T-cell (primary cell): Measurements from ENCODE around the gene ADH5. TPM values are rescaled to one million over a fixed set of nuclear protein-coding genes. Genes with fewer than 3 reads are reported as not detected.
"Not testable (repeated sequence)": the region's sequence is repeated elsewhere in the genome, so short reads cannot be mapped to it uniquely, and the experiment has no call there.

ENCODE experiments used
- ATAC-seq, 4 experiments: fragments of 200-7000 bp in 3 of 4; fragments of 150-1000 bp in 1 of 4; cut with Tn5 transposase; replicated peaks in 1 of 4; 1 replicate in 3 of 4; 2 replicates in 1 of 4; pipeline ENCODE4 v1.10.0; 2021; ENCODE audit warnings: moderate library complexity in 3 of 4, mild to moderate bottlenecking in 2 of 4, moderate number of reproducible peaks in 1 of 4
- CTCF ChIA-PET, 2 donors: fragments of 300-600 bp; sonication (Branson Sonifier 250); formaldehyde crosslinking; loops; one replicate each; lab custom pipeline; 2022; ENCODE audit warnings: antibody characterized with exemption in 2 of 2; lab: Charles Lee
- POLR2A ChIA-PET, 2 donors: fragments of 300-600 bp; sonication (Branson Sonifier 250); formaldehyde crosslinking; loops; one replicate each; lab custom pipeline; 2022; ENCODE audit warnings: antibody characterized with exemption in 2 of 2; lab: Charles Lee
- DNase-seq, 35 experiments: peaks; one replicate each; pipeline versions ENCODE4 v3.0.0 to v3.0.0-alpha.2; 2013 to 2023
- H3K27ac ChIP-seq: one replicate; pipeline ENCODE4 v1.5.1; 2013; ENCODE audit warnings: low read length
- H3K27me3 ChIP-seq, 2 experiments: replicated peaks in 1 of 2; 1 replicate in 1 of 2; 2 replicates in 1 of 2; pipeline versions ENCODE4 v1.6.1 to v1.7.0; 2013; ENCODE audit warnings: low read length in 1 of 2, mixed read lengths in 1 of 2; ENCODE audit not compliant: control insufficient read depth in 2 of 2, insufficient read depth in 2 of 2; ENCODE audit errors: extremely low read depth in 1 of 2
- H3K36me3 ChIP-seq, 2 donors: 1 replicate in 1 of 2; 2 replicates in 1 of 2; pipeline versions ENCODE4 v1.6.1 to v1.7.0; 2013; ENCODE audit warnings: low read length in 1 of 2; ENCODE audit not compliant: control insufficient read depth in 2 of 2, insufficient read depth in 1 of 2; ENCODE audit errors: extremely low read depth in 1 of 2
- H3K4me1 ChIP-seq, 2 experiments: 1 replicate in 1 of 2; 2 replicates in 1 of 2; pipeline versions ENCODE4 v1.6.1 to v1.7.0; 2013; ENCODE audit warnings: low read length in 2 of 2, mixed read lengths in 1 of 2; ENCODE audit not compliant: insufficient read depth in 2 of 2, control insufficient read depth in 1 of 2; ENCODE audit errors: extremely low read depth in 1 of 2
- H3K4me3 ChIP-seq, 2 donors: 1 replicate in 1 of 2; 2 replicates in 1 of 2; pipeline versions ENCODE4 v1.5.1 to v1.7.0; 2013; ENCODE audit warnings: mild to moderate bottlenecking in 2 of 2, low read length in 1 of 2, moderate library complexity in 1 of 2; ENCODE audit not compliant: control insufficient read depth in 1 of 2; ENCODE audit errors: extremely low read depth in 1 of 2
- H3K9me3 ChIP-seq: 2 replicates; pipeline ENCODE4 v1.7.0; 2013
- H3K27ac Mint-ChIP-seq, 2 donors: one replicate each; pipeline ENCODE4 v1.8.0; 2020 to 2021; ENCODE audit warnings: mild to moderate bottlenecking in 2 of 2, mixed read lengths in 2 of 2
- H3K27me3 Mint-ChIP-seq, 2 donors: one replicate each; pipeline ENCODE4 v1.8.0; 2021 to 2022; ENCODE audit warnings: mixed read lengths in 2 of 2
- H3K36me3 Mint-ChIP-seq: one replicate; pipeline ENCODE4 v1.8.0; 2021; ENCODE audit warnings: mixed read lengths
- H3K4me1 Mint-ChIP-seq, 3 donors: one replicate each; pipeline ENCODE4 v1.8.0; 2020 to 2022; ENCODE audit warnings: mixed read lengths in 3 of 3, mild to moderate bottlenecking in 1 of 3
- H3K4me3 Mint-ChIP-seq, 3 donors: one replicate each; pipeline ENCODE4 v1.8.0; 2020 to 2022; ENCODE audit warnings: mild to moderate bottlenecking in 3 of 3, mixed read lengths in 3 of 3, moderate library complexity in 3 of 3
- H3K9me3 Mint-ChIP-seq, 3 donors: one replicate each; pipeline ENCODE4 v1.8.0; 2020 to 2022; ENCODE audit warnings: mixed read lengths in 3 of 3
- WGBS: methylation state at CpG from one replicate; pipeline ENCODE4 v1.1.5; 2013; ENCODE audit warnings: missing lambda C conversion rate; ENCODE audit not compliant: insufficient coverage; 5-methylcytosine and 5-hydroxymethylcytosine counted together
- total RNA-seq, 35 experiments: library from RNA in 6 of 35; stranded (reverse) in 6 of 35; fragments of 120-200 nt in 1 of 35; gene quantifications; one replicate each; pipeline versions ENCODE4 v1.2.1 to v1.2.4 and lab custom pipeline; 2013 to 2026

The ADH5 gene
- total RNA-seq, 5 donors from 2014 or later (not counting 1 experiment from before 2014, with no cell fraction given), result 51.1 to 80.6 (median 70.5) TPM

DNA sequence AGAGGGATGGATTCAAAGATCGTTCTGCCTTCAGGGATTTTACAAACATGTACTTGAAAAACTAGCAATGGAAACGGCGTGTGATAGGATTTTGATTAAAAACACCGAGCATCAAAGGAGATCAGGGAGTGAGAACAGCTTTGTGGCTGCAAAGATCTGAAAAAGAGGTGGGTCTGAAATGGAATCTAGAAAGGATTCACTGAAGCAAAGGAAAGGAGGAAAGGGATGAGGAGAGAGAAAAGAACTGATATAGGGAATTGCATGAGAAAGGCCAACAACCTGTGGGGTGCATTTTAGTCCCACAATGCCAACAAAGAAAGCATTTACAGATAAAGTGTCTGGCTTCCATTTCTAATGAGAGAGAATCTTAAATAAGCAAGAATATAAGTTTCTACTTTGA, 32.4 kb upstream of the ADH5 start:
- ChIA-PET POLR2A (no interaction called here), CTCF (interaction anchor here in 1 of 2 donors (0.7 kb wide), 1 partner anchor 342 kb away, joined by 3 read pairs; no protein-coding TSS in a partner anchor)
- Mint-ChIP-seq H3K4me1 (peaks cover 0 to 2% (median 2%) of the 10 kb centered on the region in 3 donors), H3K36me3 (no peaks in the 10 kb centered on the region), H3K27ac (no peak overlapping the region), H3K4me3 (no peak overlapping the region), H3K27me3 (peaks cover 0 to 7% of the 10 kb centered on the region in 2 donors), H3K9me3 (no peaks in the 10 kb centered on the region)
- Histone ChIP-seq H3K36me3 (no peaks in the 10 kb centered on the region), H3K4me3 (no peak overlapping the region), H3K9me3 (no peaks in the 10 kb centered on the region), H3K27ac (no peak overlapping the region), H3K4me1 (no peaks in the 10 kb centered on the region), H3K27me3 (no peaks in the 10 kb centered on the region)
- 91% methylated on average over 4 of the region's 4 CpGs for WGBS
- no peak for ATAC-seq
- DNase-seq, result no peak

DNA sequence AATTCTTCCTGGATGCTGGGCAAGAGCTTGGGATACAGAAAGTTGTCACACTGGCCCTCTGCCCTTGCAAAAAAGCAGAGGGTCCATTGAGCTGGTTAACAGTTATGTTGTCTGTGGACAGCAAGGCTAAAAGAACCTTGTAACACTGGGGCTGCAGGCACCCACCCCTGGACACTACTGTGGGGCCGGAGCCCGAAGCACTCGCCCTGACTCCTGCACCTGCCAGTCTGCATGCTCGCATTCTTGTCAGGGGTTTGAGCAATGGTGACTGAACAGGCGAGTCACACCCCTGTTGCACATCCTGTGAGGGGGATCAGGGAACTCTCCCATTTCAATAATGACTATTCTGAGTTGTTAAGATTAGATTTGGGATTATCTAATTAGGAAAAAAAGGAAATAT, 31.9 kb upstream of the ADH5 start:
- H3K4me3 Mint-ChIP-seq, result no peak overlapping the region
- Histone ChIP-seq H3K4me3 (no peak overlapping the region), H3K4me1 (no peaks in the 10 kb centered on the region), H3K27me3 (no peaks in the 10 kb centered on the region), H3K9me3 (no peaks in the 10 kb centered on the region), H3K36me3 (no peaks in the 10 kb centered on the region), H3K27ac (no peak overlapping the region)
- H3K27ac Mint-ChIP-seq, result no peak overlapping the region
- peaks cover 0 to 2% (median 2%) of the 10 kb centered on the region in 3 donors for H3K4me1 Mint-ChIP-seq
- H3K27me3 Mint-ChIP-seq, result peaks cover 0 to 7% of the 10 kb centered on the region in 2 donors
- H3K36me3 Mint-ChIP-seq, result no peaks in the 10 kb centered on the region
- DNase-seq (no peak), ATAC-seq (no peak)
- no CpG with 5 or more reads among the region's 5 CpGs for WGBS
- ChIA-PET CTCF (interaction anchor here (0.7 to 1.4 kb wide), 2 partner anchors 285 to 343 kb away, joined by 3 read pairs; no protein-coding TSS in a partner anchor), POLR2A (no interaction called here)
- H3K9me3 Mint-ChIP-seq, result no peaks in the 10 kb centered on the region

DNA sequence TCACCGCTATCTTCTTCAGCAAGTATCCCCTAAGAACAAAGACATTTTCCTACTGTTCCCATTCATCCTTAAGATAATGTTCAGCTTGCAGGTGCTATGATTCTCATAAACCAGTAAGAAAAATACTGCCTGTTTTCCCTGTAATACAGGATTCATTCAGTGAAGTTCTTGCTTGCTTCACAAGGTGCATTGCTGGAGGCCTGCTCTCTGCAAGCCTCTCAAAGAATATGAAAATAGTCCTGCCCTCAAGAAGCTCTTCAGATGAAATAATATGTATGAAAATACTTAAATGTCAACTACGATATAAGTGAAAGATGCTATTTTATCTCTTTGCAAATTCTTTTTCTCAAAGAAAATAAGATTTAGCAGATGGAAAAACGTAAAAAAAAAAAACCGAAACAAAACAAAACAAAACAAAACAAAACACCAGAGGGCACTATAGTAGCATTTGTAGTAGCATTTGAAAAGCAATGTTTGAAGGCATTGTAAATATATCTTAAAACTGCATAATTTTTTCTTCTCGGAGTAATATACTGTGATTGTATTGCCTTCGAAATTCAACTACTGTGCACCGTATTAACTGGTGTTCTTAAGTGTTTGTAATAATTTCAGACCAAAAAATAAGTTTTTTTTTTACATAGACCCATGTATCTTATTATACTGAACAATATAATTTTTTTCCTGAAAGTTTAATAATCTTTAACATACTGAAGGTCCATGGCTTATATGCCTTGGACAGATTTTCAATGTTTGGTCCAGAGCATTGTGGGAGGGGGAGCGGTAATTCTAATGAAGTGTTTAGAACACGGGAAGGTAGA, 29.5 kb upstream of the ADH5 start:
- Histone ChIP-seq H3K36me3 (no peaks in the 10 kb centered on the region), H3K9me3 (no peaks in the 10 kb centered on the region), H3K27ac (no peak overlapping the region), H3K4me1 (no peaks in the 10 kb centered on the region), H3K27me3 (no peaks in the 10 kb centered on the region), H3K4me3 (no peak overlapping the region)
- peak in 1 of 35 experiments; percentile 22 for DNase-seq
- no peak for ATAC-seq
- no peaks in the 10 kb centered on the region for H3K36me3 Mint-ChIP-seq
- no peak overlapping the region for H3K4me3 Mint-ChIP-seq
- CTCF ChIA-PET, result interaction anchor here (0.7 to 1.0 kb wide), 3 partner anchors 8 to 122 kb away, joined by 3 to 5 read pairs (median 4); no protein-coding TSS in a partner anchor
- H3K27me3 Mint-ChIP-seq, result peaks cover 0 to 3% of the 10 kb centered on the region in 2 donors
- peaks cover 0 to 2% (median 2%) of the 10 kb centered on the region in 3 donors for H3K4me1 Mint-ChIP-seq
- no peak overlapping the region for H3K27ac Mint-ChIP-seq
- WGBS, result no CpG with 5 or more reads among the region's 9 CpGs
- no peaks in the 10 kb centered on the region for H3K9me3 Mint-ChIP-seq
- POLR2A ChIA-PET, result no interaction called here

DNA sequence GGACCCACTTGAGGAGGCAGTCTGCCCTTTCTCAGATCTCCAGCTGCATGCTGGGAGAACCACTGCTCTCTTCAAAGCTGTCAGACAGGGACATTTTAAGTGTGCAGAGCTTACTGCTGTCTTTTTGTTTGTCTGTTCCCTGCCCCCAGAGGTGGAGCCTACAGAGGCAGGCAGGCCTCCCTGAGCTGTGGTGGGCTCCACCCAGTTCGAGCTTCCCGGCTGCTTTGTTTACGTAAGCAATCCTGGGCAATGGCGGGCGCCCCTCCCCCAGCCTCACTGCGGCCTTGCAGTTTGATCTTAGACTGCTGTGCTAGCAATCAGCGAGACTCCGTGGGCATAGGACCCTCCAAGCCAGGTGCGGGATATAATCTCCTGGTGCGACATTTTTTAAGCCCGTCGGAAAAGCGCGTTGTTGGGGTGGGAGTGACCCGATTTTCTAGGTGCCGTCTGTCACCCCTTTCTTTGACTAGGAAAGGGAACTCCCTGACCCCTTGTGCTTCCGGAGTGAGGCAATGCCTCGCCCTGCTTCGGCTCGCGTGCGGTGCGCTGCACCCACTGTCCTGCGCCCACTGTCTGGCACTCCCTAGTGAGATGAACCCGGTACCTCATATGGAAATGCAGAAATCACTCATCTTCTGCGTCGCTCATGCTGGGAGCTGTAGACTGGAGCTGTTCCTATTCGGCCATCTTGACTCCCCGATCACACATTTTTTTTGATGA, 28.7 kb upstream of the ADH5 start:
- ATAC-seq, H3K36me3 Mint-ChIP-seq, H3K27ac Mint-ChIP-seq, H3K36me3 ChIP-seq, H3K27ac ChIP-seq, H3K4me1 ChIP-seq, POLR2A ChIA-PET, H3K9me3 ChIP-seq, DNase-seq, H3K4me3 ChIP-seq, H3K27me3 Mint-ChIP-seq, H3K9me3 Mint-ChIP-seq, H3K4me1 Mint-ChIP-seq, H3K27me3 ChIP-seq, H3K4me3 Mint-ChIP-seq: not testable (repeated sequence)
- 94% methylated on average over 18 of the region's 29 CpGs for WGBS
- CTCF ChIA-PET, result interaction anchor here (0.7 to 1.0 kb wide), 4 partner anchors 9 to 1155 kb away, joined by 3 to 5 read pairs (median 4); no protein-coding TSS in a partner anchor

DNA sequence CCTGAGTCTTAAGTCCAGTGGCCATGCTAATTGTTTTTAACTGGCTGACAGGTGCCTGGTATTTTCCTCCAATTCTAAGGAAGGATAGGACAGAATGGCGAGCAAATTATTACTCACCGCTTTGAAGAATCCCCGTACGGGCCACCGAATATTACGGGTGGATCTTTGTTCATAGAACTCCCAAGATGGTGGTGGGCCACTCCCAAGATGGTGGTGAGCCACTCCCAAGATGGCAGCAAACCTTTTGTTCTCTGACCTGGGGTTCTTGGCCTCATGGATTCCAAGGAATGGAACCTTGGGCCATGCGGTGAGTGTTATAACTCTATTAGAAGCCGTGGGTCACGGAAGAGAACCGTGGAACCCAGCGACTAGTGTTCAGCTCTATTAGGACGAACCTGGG, 20.7 kb upstream of the ADH5 start:
- 89% methylated on average over 12 of the region's 12 CpGs for WGBS
- H3K9me3 ChIP-seq, DNase-seq, H3K27me3 ChIP-seq, H3K4me3 ChIP-seq, H3K4me1 ChIP-seq, H3K36me3 Mint-ChIP-seq, H3K27me3 Mint-ChIP-seq, POLR2A ChIA-PET, H3K4me1 Mint-ChIP-seq, H3K36me3 ChIP-seq, H3K27ac ChIP-seq, H3K9me3 Mint-ChIP-seq, ATAC-seq, H3K4me3 Mint-ChIP-seq, CTCF ChIA-PET, H3K27ac Mint-ChIP-seq: not testable (repeated sequence)

DNA sequence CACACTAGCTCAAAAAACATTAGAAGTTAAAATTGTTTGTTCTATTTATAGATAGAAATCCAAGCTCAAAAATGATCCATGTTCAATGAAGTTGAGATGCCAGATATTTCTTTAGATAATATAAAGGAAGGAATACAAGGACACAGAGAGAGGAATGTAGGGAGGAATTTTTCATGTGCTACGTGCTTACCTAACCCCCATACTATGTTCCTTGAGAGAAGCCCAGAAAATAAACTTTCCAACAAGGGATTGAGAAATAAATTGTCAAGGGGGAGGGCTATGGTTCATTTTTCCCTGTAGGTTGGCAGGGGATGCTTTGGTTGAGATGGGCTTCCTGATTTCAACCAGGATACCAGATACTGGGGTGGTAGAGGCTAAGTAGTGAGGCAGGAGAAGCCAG, 15.6 kb upstream of the ADH5 start:
- DNase-seq (no peak), ATAC-seq (no peak)
- no peaks in the 10 kb centered on the region for H3K36me3 ChIP-seq
- no peak overlapping the region for H3K27ac Mint-ChIP-seq
- peaks cover 0 to 6% of the 10 kb centered on the region in 2 experiments for H3K27me3 ChIP-seq
- H3K4me1 ChIP-seq, result no peaks in the 10 kb centered on the region
- H3K4me3 Mint-ChIP-seq, result no peak overlapping the region
- H3K9me3 Mint-ChIP-seq, result no peaks in the 10 kb centered on the region
- no peaks in the 10 kb centered on the region for H3K27me3 Mint-ChIP-seq
- ChIA-PET CTCF (interaction anchor here in 1 of 2 donors (0.6 to 1.8 kb wide), 2 partner anchors 29 to 989 kb away, joined by 3 to 4 read pairs; no protein-coding TSS in a partner anchor), POLR2A (no interaction called here)
- no peak overlapping the region for H3K27ac ChIP-seq
- no peaks in the 10 kb centered on the region for H3K9me3 ChIP-seq
- peaks cover 0 to 6% (median 3%) of the 10 kb centered on the region in 3 donors for H3K4me1 Mint-ChIP-seq
- no CpG with 5 or more reads among the region's 1 CpG for WGBS
- H3K36me3 Mint-ChIP-seq, result peaks cover 3% of the 10 kb centered on the region
- H3K4me3 ChIP-seq, result no peak overlapping the region
